Measurements from ENCODE around the gene KCNG3. TPM values are rescaled to one million over a fixed set of nuclear protein-coding genes. Genes with fewer than 3 reads are reported as not detected.
A peak's percentile ranks its signal among the peaks of the same experiment; 100 is the strongest.

KCNG3 gene
- total and polyA plus RNA-seq, 8 donors: 0.23 to 0.83 (median 0.74) TPM

- Histone ChIP-seq H3K4me3 (no peak overlapping the region), H3K9me3 (no peaks in the 10 kb centered on the region), H3K27me3 (no peaks in the 10 kb centered on the region), H3K36me3 (no peaks in the 10 kb centered on the region), H3K27ac (no peak overlapping the region), H3K4me1 (no peaks in the 10 kb centered on the region)
- intact Hi-C loops (cut with DNase I): no loop called here
- no peak for TF ChIP-seq CTCF (IDR thresholded peaks at IDR 0.05)
- FAIRE-seq (no peak), ATAC-seq (no peak), DNase-seq (no peak)
- WGBS, 2 donors: 52 to 61% methylated on average over 5 of the region's 5 CpGs
These were observed 49.9 kb downstream of the KCNG3 start for GRCh38 chr2:42443718-42444399.

- TF ChIP-seq CTCF (IDR thresholded peaks at IDR 0.05): no peak
- no peaks in the 10 kb centered on the region for H3K4me1 ChIP-seq
- intact Hi-C loops (cut with DNase I): no loop called here
- no peak for DNase-seq
- H3K4me3 ChIP-seq: no peak overlapping the region
- no peak for FAIRE-seq
- WGBS, 2 donors: 56 to 64% methylated on average over 2 of the region's 2 CpGs
- H3K36me3 ChIP-seq: no peaks in the 10 kb centered on the region
- no peaks in the 10 kb centered on the region for H3K9me3 ChIP-seq
- no peaks in the 10 kb centered on the region for H3K27me3 ChIP-seq
- no peak overlapping the region for H3K27ac ChIP-seq
- ATAC-seq: no peak
These were observed 51.0 kb downstream of the KCNG3 start for GRCh38 chr2:42442774-42443173.

- TF ChIP-seq CTCF (IDR thresholded peaks at IDR 0.05): no peak
- H3K4me1 ChIP-seq: no peaks in the 10 kb centered on the region
- H3K4me3 ChIP-seq: no peak overlapping the region
- intact Hi-C loops (cut with DNase I): no loop called here
- peak in 2 of 4 donors; percentile 25 to 34 for ATAC-seq
- H3K27ac ChIP-seq: no peak overlapping the region
- H3K9me3 ChIP-seq: no peaks in the 10 kb centered on the region
- H3K27me3 ChIP-seq: no peaks in the 10 kb centered on the region
- no peak for DNase-seq
- FAIRE-seq: no peak
- no peaks in the 10 kb centered on the region for H3K36me3 ChIP-seq
These were observed 55.1 kb downstream of the KCNG3 start for GRCh38 chr2:42438685-42439084.

- Histone ChIP-seq H3K4me1 (no peaks in the 10 kb centered on the region), H3K27me3 (no peaks in the 10 kb centered on the region), H3K4me3 (no peak overlapping the region), H3K9me3 (no peaks in the 10 kb centered on the region), H3K36me3 (no peaks in the 10 kb centered on the region), H3K27ac (no peak overlapping the region)
- ATAC-seq (peak in 1 of 4 donors; percentile 41), DNase-seq (no peak), FAIRE-seq (no peak)
- intact Hi-C loops (cut with DNase I): no loop called here
- 78 to 81% methylated on average over 2 of the region's 2 CpGs for WGBS, 2 donors
- TF ChIP-seq CTCF (IDR thresholded peaks at IDR 0.05): no peak
These were observed 57.4 kb downstream of the KCNG3 start for GRCh38 chr2:42436370-42436769.

- FAIRE-seq (no peak), DNase-seq (no peak), ATAC-seq (peak in 1 of 4 donors; percentile 31)
- intact Hi-C loops (cut with DNase I): no loop called here
- H3K27me3 ChIP-seq: no peaks in the 10 kb centered on the region
- no peaks in the 10 kb centered on the region for H3K9me3 ChIP-seq
- TF ChIP-seq CTCF (IDR thresholded peaks at IDR 0.05): no peak
- no peak overlapping the region for H3K27ac ChIP-seq
- no peak overlapping the region for H3K4me3 ChIP-seq
- H3K4me1 ChIP-seq: no peaks in the 10 kb centered on the region
- 30 to 36% methylated on average over 2 of the region's 2 CpGs for WGBS, 2 donors
- H3K36me3 ChIP-seq: no peaks in the 10 kb centered on the region
These were observed 58.2 kb downstream of the KCNG3 start for GRCh38 chr2:42435628-42436027.
